ENCODE results near the gene RBPMS2. TPM values are rescaled to one million over a fixed set of nuclear protein-coding genes. Genes with fewer than 3 reads are reported as not detected.

RBPMS2 gene
- polyA plus RNA-seq, 1 experiment, result 0.67 TPM

- H3K4me3 ChIP-seq (ENCODE audit: low read depth, low read length), result no peak overlapping the region
- no peaks in the 10 kb centered on the region for H3K36me3 ChIP-seq (ENCODE audit: control insufficient read depth, insufficient read depth, low read length)
- ChIA-PET POLR2A (no interaction called here), CTCF (interaction anchor here (0.9 to 2.8 kb wide), 4 partner anchors 12 to 26 kb away, joined by 3 to 19 read pairs (median 6); no protein-coding TSS in a partner anchor)
- H3K27me3 ChIP-seq (ENCODE audit: control insufficient read depth, insufficient read depth, low read length), result no peaks in the 10 kb centered on the region
- TF ChIP-seq CTCF (IDR thresholded peaks at IDR 0.05; ENCODE audit: insufficient read depth, low read depth, low read length), result no peak
- DNase-seq (ENCODE audit: low read depth), result no peak
Measured at GRCh38 chr15:64705006-64705405, 70.4 kb downstream of the RBPMS2 start.

- DNase-seq (ENCODE audit: low read depth), result no peak
- no peaks in the 10 kb centered on the region for H3K27me3 ChIP-seq (ENCODE audit: control insufficient read depth, insufficient read depth, low read length)
- H3K36me3 ChIP-seq (ENCODE audit: control insufficient read depth, insufficient read depth, low read length), result no peaks in the 10 kb centered on the region
- POLR2A ChIA-PET, result no interaction called here
- no peak for TF ChIP-seq CTCF (IDR thresholded peaks at IDR 0.05; ENCODE audit: insufficient read depth, low read depth, low read length)
- H3K4me3 ChIP-seq (ENCODE audit: low read depth, low read length), result peak overlapping the region; percentile 94
- CTCF ChIA-PET, result interaction anchor here (1.0 to 2.8 kb wide), 2 partner anchors 17 to 24 kb away, joined by 4 to 19 read pairs; no protein-coding TSS in a partner anchor
Measured at GRCh38 chr15:64703632-64703959, 71.8 kb downstream of the RBPMS2 start.

- 0 out of 2 replicates have a peak, but pooled peaks have one; percentile 5 for TF ChIP-seq CTCF (IDR thresholded peaks at IDR 0.05; ENCODE audit: insufficient read depth, low read depth, low read length)
- POLR2A ChIA-PET, result no interaction called here
- DNase-seq (ENCODE audit: low read depth), result peak; percentile 35
- Histone ChIP-seq H3K4me3 (ENCODE audit: low read depth, low read length) (peak overlapping the region; percentile 94), H3K27me3 (ENCODE audit: control insufficient read depth, insufficient read depth, low read length) (no peaks in the 10 kb centered on the region), H3K36me3 (ENCODE audit: control insufficient read depth, insufficient read depth, low read length) (no peaks in the 10 kb centered on the region)
- CTCF ChIA-PET, result interaction anchor here (1.0 to 2.8 kb wide), 3 partner anchors 10 to 25 kb away, joined by 4 to 19 read pairs (median 4); no protein-coding TSS in a partner anchor
Measured at GRCh38 chr15:64702816-64703631, 72.4 kb downstream of the RBPMS2 start.

GRCh38 chr15:64701482-64702184 lies 73.8 kb downstream of the RBPMS2 start:
- Histone ChIP-seq H3K27me3 (ENCODE audit: control insufficient read depth, insufficient read depth, low read length) (no peaks in the 10 kb centered on the region), H3K36me3 (ENCODE audit: control insufficient read depth, insufficient read depth, low read length) (no peaks in the 10 kb centered on the region), H3K4me3 (ENCODE audit: low read depth, low read length) (peak overlapping the region; percentile 94)
- no peak for DNase-seq (ENCODE audit: low read depth)
- CTCF ChIA-PET, result interaction anchor here (1.4 to 21.7 kb wide), 3 partner anchors 9 to 26 kb away, joined by 4 to 395 read pairs (median 11); no protein-coding TSS in a partner anchor
- TF ChIP-seq CTCF (IDR thresholded peaks at IDR 0.05; ENCODE audit: insufficient read depth, low read depth, low read length), result no peak
- POLR2A ChIA-PET, result interaction anchor here (0.7 kb wide), 2 partner anchors 268 to 641 kb away, joined by 3 to 5 read pairs; no protein-coding TSS in a partner anchor

GRCh38 chr15:64701051-64701450 lies 74.3 kb downstream of the RBPMS2 start:
- POLR2A ChIA-PET, result interaction anchor here (0.7 kb wide), 1 partner anchor 269 kb away, joined by 3 read pairs; no protein-coding TSS in a partner anchor
- no peak for TF ChIP-seq CTCF (IDR thresholded peaks at IDR 0.05; ENCODE audit: insufficient read depth, low read depth, low read length)
- Histone ChIP-seq H3K36me3 (ENCODE audit: control insufficient read depth, insufficient read depth, low read length) (no peaks in the 10 kb centered on the region), H3K4me3 (ENCODE audit: low read depth, low read length) (no peak overlapping the region), H3K27me3 (ENCODE audit: control insufficient read depth, insufficient read depth, low read length) (no peaks in the 10 kb centered on the region)
- CTCF ChIA-PET, result interaction anchor here (2.7 to 21.7 kb wide), 2 partner anchors 14 to 26 kb away, joined by 11 to 395 read pairs; no protein-coding TSS in a partner anchor
- DNase-seq (ENCODE audit: low read depth), result no peak

All from BJ (cell line).